Neural progenitor cell (in vitro differentiated cells): ENCODE results near the gene MED10.

ENCODE experiments used
- EZH2 ChIP-seq: fragments of 200-600 bp; sonication (generic); IDR thresholded peaks from 2 replicates; pipeline ENCODE4 v1.6.1; 2017; ENCODE audit warnings: antibody characterized with exemption, mild to moderate bottlenecking, moderate library complexity
- EZH2phosphoT487 ChIP-seq: fragments of 200-600 bp; sonication (generic); IDR thresholded peaks from 2 replicates; pipeline ENCODE4 v1.6.1; 2017; ENCODE audit warnings: antibody characterized with exemption
- TF ChIP-seq, protein P1 (sequence below): fragments of 200-600 bp; sonication (generic); IDR thresholded peaks from 2 replicates; pipeline ENCODE4 v1.5.1; 2017; ENCODE audit warnings: antibody characterized with exemption, mild to moderate bottlenecking

DNA sequence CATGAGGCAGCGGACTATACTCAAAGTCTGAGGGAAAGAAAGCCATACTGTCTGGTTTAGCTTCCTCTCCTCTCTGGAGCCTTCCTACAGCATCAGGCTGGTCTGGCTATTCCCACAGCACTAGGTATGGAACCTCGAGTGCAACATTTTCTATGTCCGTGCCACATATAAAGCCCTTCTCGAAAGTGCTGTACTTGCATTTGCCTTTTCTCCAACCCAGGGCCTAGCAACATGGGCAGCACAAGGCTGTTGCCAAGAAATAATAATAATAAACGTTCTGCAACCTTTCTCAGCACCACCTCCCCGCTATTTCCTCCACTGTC lies 804 bp downstream of the MED10 start:
- TF ChIP-seq, protein P1, sequence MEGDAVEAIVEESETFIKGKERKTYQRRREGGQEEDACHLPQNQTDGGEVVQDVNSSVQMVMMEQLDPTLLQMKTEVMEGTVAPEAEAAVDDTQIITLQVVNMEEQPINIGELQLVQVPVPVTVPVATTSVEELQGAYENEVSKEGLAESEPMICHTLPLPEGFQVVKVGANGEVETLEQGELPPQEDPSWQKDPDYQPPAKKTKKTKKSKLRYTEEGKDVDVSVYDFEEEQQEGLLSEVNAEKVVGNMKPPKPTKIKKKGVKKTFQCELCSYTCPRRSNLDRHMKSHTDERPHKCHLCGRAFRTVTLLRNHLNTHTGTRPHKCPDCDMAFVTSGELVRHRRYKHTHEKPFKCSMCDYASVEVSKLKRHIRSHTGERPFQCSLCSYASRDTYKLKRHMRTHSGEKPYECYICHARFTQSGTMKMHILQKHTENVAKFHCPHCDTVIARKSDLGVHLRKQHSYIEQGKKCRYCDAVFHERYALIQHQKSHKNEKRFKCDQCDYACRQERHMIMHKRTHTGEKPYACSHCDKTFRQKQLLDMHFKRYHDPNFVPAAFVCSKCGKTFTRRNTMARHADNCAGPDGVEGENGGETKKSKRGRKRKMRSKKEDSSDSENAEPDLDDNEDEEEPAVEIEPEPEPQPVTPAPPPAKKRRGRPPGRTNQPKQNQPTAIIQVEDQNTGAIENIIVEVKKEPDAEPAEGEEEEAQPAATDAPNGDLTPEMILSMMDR: no peak
- no peak for TF ChIP-seq EZH2
- TF ChIP-seq EZH2phosphoT487: no peak
